Gastrocnemius medialis (tissue), 4 donors: Measurements from ENCODE around the gene GOLGA8J.

Experiments
- POLR2A ChIP-seq, 2 donors: fragments of 450-650 bp; IDR thresholded peaks; one replicate each; pipeline ENCODE4 v1.6.1; 2017; ENCODE audit warnings: antibody characterized with exemption in 2 of 2, mild to moderate bottlenecking in 2 of 2, moderate library complexity in 2 of 2
- TF ChIP-seq, protein P1 (sequence below), 5 experiments: fragments of 450-650 bp in 3 of 5; fragments of 200-600 bp in 2 of 5; sonication (generic) in 2 of 5; IDR thresholded peaks in 4 of 5; conservative IDR thresholded peaks in 1 of 5; 1 replicate in 4 of 5; 2 replicates in 1 of 5; pipeline ENCODE4 v1.5.1; 2016 to 2019; ENCODE audit warnings: antibody characterized with exemption in 5 of 5, mild to moderate bottlenecking in 3 of 5, moderate library complexity in 3 of 5

DNA sequence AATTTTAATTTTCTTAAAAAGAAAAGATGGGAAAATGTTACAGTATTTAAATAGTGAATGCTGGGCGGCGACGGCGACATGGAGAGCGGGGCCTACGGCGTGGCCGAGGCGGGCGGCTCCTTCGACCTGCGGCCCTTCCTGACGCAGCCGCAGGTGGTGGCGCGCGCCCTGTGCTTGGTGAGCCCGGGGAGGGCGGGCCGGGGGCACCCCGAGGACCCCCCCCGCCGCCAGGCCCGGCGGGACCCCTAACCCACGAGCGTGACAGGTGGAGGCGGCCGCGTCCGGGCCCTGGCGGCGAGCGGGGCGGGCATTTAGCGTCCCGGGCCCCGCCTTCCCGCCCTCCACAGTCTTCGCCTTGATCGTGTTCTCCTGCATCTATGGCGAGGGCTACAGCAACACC lies 38.4 kb upstream of the GOLGA8J start:
- TF ChIP-seq, protein P1, sequence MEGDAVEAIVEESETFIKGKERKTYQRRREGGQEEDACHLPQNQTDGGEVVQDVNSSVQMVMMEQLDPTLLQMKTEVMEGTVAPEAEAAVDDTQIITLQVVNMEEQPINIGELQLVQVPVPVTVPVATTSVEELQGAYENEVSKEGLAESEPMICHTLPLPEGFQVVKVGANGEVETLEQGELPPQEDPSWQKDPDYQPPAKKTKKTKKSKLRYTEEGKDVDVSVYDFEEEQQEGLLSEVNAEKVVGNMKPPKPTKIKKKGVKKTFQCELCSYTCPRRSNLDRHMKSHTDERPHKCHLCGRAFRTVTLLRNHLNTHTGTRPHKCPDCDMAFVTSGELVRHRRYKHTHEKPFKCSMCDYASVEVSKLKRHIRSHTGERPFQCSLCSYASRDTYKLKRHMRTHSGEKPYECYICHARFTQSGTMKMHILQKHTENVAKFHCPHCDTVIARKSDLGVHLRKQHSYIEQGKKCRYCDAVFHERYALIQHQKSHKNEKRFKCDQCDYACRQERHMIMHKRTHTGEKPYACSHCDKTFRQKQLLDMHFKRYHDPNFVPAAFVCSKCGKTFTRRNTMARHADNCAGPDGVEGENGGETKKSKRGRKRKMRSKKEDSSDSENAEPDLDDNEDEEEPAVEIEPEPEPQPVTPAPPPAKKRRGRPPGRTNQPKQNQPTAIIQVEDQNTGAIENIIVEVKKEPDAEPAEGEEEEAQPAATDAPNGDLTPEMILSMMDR (IDR thresholded peaks at IDR 0.05 in 4 of 5, conservative IDR thresholded peaks at IDR 0.05 in 1 of 5): no peak
- TF ChIP-seq POLR2A (IDR thresholded peaks at IDR 0.05): no peak
